Testis (tissue), 2 donors: ENCODE measurements around the gene SACM1L.

Experiments used
- POLR2A ChIP-seq: fragments of 450-650 bp; IDR thresholded peaks from one replicate; pipeline ENCODE4 v1.6.1; 2017; ENCODE audit warnings: antibody characterized with exemption, mild to moderate bottlenecking, moderate library complexity
- TF ChIP-seq, protein P1 (sequence below), 3 experiments: fragments of 450-650 bp in 2 of 3; fragments of 200-600 bp in 1 of 3; sonication (generic) in 1 of 3; IDR thresholded peaks; one replicate each; pipeline ENCODE4 v1.5.1; 2016 to 2019; ENCODE audit warnings: antibody characterized with exemption in 3 of 3, mild to moderate bottlenecking in 2 of 3, moderate library complexity in 1 of 3

DNA sequence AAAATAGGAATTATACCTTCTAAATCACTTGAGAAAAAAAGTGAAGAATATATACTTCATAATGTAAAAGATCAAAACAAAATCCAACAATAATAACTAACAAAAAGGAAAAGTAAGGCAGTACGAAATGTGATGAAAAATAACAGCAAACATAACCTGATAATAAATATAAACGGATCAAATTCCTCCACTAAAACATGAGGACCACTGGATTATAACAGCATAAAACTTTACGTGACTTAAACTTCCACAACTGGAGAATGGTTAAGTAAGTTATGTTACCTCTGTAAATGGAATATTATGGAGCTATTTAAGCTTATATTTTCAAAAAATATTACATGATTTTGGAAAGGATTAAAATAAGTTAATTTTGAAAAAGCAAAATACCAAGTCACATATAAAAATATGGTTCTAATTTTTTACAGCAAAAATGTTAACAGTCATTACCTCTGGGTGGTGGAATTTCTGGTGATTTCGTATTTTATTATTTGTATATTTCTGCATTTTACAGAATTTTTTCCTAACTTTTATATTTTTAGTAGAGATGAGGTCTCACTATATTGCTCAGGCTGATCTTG, 100.1 kb downstream of the SACM1L start:
- TF ChIP-seq, protein P1, sequence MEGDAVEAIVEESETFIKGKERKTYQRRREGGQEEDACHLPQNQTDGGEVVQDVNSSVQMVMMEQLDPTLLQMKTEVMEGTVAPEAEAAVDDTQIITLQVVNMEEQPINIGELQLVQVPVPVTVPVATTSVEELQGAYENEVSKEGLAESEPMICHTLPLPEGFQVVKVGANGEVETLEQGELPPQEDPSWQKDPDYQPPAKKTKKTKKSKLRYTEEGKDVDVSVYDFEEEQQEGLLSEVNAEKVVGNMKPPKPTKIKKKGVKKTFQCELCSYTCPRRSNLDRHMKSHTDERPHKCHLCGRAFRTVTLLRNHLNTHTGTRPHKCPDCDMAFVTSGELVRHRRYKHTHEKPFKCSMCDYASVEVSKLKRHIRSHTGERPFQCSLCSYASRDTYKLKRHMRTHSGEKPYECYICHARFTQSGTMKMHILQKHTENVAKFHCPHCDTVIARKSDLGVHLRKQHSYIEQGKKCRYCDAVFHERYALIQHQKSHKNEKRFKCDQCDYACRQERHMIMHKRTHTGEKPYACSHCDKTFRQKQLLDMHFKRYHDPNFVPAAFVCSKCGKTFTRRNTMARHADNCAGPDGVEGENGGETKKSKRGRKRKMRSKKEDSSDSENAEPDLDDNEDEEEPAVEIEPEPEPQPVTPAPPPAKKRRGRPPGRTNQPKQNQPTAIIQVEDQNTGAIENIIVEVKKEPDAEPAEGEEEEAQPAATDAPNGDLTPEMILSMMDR (IDR thresholded peaks at IDR 0.05) = no peak
- no peak for TF ChIP-seq POLR2A
